ENCODE measurements around the gene TEC. TPM values are rescaled to one million over a fixed set of nuclear protein-coding genes. Genes with fewer than 3 reads are reported as not detected.

TEC gene
- total and polyA plus RNA-seq, 2 experiments from 2014 or later: 2.9 to 3.0 TPM

- ATAC-seq: no peak
These were observed 76.4 kb downstream of the TEC start for GRCh38 chr4:48193096-48193836.

More at GRCh38 chr4:48193096-48193836, 76.4 kb downstream of the TEC start:
- TF ChIP-seq, protein P1, sequence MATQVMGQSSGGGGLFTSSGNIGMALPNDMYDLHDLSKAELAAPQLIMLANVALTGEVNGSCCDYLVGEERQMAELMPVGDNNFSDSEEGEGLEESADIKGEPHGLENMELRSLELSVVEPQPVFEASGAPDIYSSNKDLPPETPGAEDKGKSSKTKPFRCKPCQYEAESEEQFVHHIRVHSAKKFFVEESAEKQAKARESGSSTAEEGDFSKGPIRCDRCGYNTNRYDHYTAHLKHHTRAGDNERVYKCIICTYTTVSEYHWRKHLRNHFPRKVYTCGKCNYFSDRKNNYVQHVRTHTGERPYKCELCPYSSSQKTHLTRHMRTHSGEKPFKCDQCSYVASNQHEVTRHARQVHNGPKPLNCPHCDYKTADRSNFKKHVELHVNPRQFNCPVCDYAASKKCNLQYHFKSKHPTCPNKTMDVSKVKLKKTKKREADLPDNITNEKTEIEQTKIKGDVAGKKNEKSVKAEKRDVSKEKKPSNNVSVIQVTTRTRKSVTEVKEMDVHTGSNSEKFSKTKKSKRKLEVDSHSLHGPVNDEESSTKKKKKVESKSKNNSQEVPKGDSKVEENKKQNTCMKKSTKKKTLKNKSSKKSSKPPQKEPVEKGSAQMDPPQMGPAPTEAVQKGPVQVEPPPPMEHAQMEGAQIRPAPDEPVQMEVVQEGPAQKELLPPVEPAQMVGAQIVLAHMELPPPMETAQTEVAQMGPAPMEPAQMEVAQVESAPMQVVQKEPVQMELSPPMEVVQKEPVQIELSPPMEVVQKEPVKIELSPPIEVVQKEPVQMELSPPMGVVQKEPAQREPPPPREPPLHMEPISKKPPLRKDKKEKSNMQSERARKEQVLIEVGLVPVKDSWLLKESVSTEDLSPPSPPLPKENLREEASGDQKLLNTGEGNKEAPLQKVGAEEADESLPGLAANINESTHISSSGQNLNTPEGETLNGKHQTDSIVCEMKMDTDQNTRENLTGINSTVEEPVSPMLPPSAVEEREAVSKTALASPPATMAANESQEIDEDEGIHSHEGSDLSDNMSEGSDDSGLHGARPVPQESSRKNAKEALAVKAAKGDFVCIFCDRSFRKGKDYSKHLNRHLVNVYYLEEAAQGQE (IDR thresholded peaks at IDR 0.05; ENCODE audit: unreplicated experiment): no peak
- no peak for TF ChIP-seq CREB1 (CRISPR knock-in tag; IDR thresholded peaks at IDR 0.05; ENCODE audit: low read depth)
- no peak for TF ChIP-seq CTCF (conservative IDR thresholded peaks at IDR 0.05; ENCODE audit: low read depth in 2 of 2)
- no peak for TF ChIP-seq STAT1 (IDR thresholded peaks at IDR 0.05; ENCODE audit: unreplicated experiment)
- no peak for TF ChIP-seq ETS1 (IDR thresholded peaks at IDR 0.05)
- no peak for TF ChIP-seq POLR2AphosphoS5 (IDR thresholded peaks at IDR 0.05; ENCODE audit: low read depth)
- no peak for TF ChIP-seq ZNF331 (CRISPR knock-in tag; IDR thresholded peaks at IDR 0.05; ENCODE audit: low read depth)
- TF ChIP-seq ZNF462 (CRISPR knock-in tag; IDR thresholded peaks at IDR 0.05): no peak
- TF ChIP-seq ZNF114 (CRISPR knock-in tag; IDR thresholded peaks at IDR 0.05): no peak
- TF ChIP-seq EZH2 (IDR thresholded peaks at IDR 0.05; ENCODE audit: low read depth, unreplicated experiment): no peak
- no peak for TF ChIP-seq JUNB (IDR thresholded peaks at IDR 0.05; ENCODE audit: unreplicated experiment)
- TF ChIP-seq NANOG (IDR thresholded peaks at IDR 0.05; ENCODE audit: borderline replicate concordance): no peak
- no peak for TF ChIP-seq EZH2phosphoT487 (IDR thresholded peaks at IDR 0.05; ENCODE audit: unreplicated experiment)
- no peak overlapping the region for H3K4me2 ChIP-seq
- H3K27ac Mint-ChIP-seq: no peak overlapping the region
- no peak overlapping the region for H3K4me3 Mint-ChIP-seq
- H3K4me1 ChIP-seq (ENCODE audit: insufficient read depth): peaks cover 12% of the 10 kb centered on the region
- no peaks in the 10 kb centered on the region for H3K36me3 Mint-ChIP-seq (ENCODE audit: low read depth)
- H4K20me1 ChIP-seq (replicated peaks; ENCODE audit: insufficient read depth): no peaks in the 10 kb centered on the region
- peaks cover 3% of the 10 kb centered on the region for H3K27me3 Mint-ChIP-seq (ENCODE audit: insufficient read depth, low read depth, poor library complexity)
- H3F3A ChIP-seq (replicated peaks; ENCODE audit: low read depth): no peaks in the 10 kb centered on the region
- H3K79me2 ChIP-seq (replicated peaks; ENCODE audit: insufficient read depth): no peaks in the 10 kb centered on the region
- no peaks in the 10 kb centered on the region for H3K9me3 Mint-ChIP-seq
- peaks cover 12% of the 10 kb centered on the region for H3K4me1 Mint-ChIP-seq
- no peaks in the 10 kb centered on the region for H3K36me3 ChIP-seq (ENCODE audit: insufficient read depth)
- no peak overlapping the region for H3K27ac ChIP-seq (ENCODE audit: low read depth)
- no peaks in the 10 kb centered on the region for H3K9me2 ChIP-seq (ENCODE audit: insufficient read depth)
- no peak overlapping the region for H2AFZ ChIP-seq
- H3K27me3 ChIP-seq (ENCODE audit: insufficient read depth): no peaks in the 10 kb centered on the region
- no peak for DNase-seq (ENCODE audit: low spot score)
- no peak overlapping the region for H3K4me3 ChIP-seq
